K562 (cell line): ENCODE data around the gene ZNF775. TPM values are rescaled to one million over a fixed set of nuclear protein-coding genes. Genes with fewer than 3 reads are reported as not detected.

ENCODE experiments used
- ATAC-seq: fragments of 200-7000 bp; cut with Tn5 transposase; 3 replicates; pipeline ENCODE4 v1.9.1; 2020; ENCODE audit warnings: moderate library complexity
- BruUV-seq: library from RNA; stranded (reverse); fragments of 400-500 nt; replicated peaks from 2 replicates; lab custom pipeline; 2021; lab: Mats Ljungman, UMichigan
- CTCF ChIA-PET: fragments of 300-600 bp; formaldehyde crosslinking; extraction: SDS; loops from one replicate; lab custom pipeline; 2021; ENCODE audit warnings: low intra/inter-chr PET ratio; lab: Yijun Ruan, JAX
- POLR2A ChIA-PET: fragments of 300-600, 350-650 bp; sonication (Branson Sonifier 250); formaldehyde crosslinking; extraction: SDS; loops from one replicate; lab custom pipeline; 2021; ENCODE audit warnings: antibody characterized with exemption, inconsistent platforms; lab: Yijun Ruan, JAX
- DNase-seq, 4 experiments: peaks; one replicate each; pipeline versions ENCODE4 v3.0.0 to v3.0.0-alpha.2; 2011 to 2018; ENCODE audit warnings: low spot score in 3 of 4, mixed read lengths in 3 of 4; ENCODE audit errors: extremely low read depth in 1 of 4
- FAIRE-seq: peaks from 2 replicates; lab custom pipeline; 2011; peaks lifted over from hg19 to GRCh38; lab: Jason Lieb, UNC
- H2AFZ ChIP-seq: 2 replicates; pipeline ENCODE4 v1.6.0; 2011; ENCODE audit warnings: low read depth, low read length, control low read depth, inconsistent platforms
- H3K27ac ChIP-seq: fragments of 200-600 bp; 3 replicates; pipeline ENCODE4 v1.8.0; 2011; ENCODE audit warnings: low read depth, mild to moderate bottlenecking, control low read depth, inconsistent platforms, low read length, moderate library complexity, mixed read lengths; ENCODE audit errors: extremely low read depth
- H3K27me3 ChIP-seq, 2 experiments: fragments of 300-600 bp in 1 of 2; 2 replicates in 1 of 2; 3 replicates in 1 of 2; pipeline versions ENCODE4 v1.6.0 to v1.8.0; 2011; ENCODE audit warnings: inconsistent platforms in 2 of 2, low read length in 2 of 2, mild to moderate bottlenecking in 1 of 2, mixed read lengths in 1 of 2, moderate library complexity in 1 of 2; ENCODE audit not compliant: control insufficient read depth in 2 of 2, insufficient read depth in 2 of 2
- H3K36me3 ChIP-seq: fragments of 300-600 bp; 3 replicates; pipeline ENCODE4 v1.8.0; 2011; ENCODE audit warnings: mild to moderate bottlenecking, low read length, inconsistent platforms; ENCODE audit not compliant: control insufficient read depth, insufficient read depth
- H3K4me1 ChIP-seq, 2 experiments: fragments of 200-600 bp in 1 of 2; replicated peaks in 1 of 2; 2 replicates in 1 of 2; 3 replicates in 1 of 2; pipeline versions ENCODE4 v1.5.1 to v1.8.0; 2011; ENCODE audit warnings: inconsistent platforms in 2 of 2, low read length in 2 of 2, mild to moderate bottlenecking in 1 of 2, mixed read lengths in 1 of 2, moderate library complexity in 1 of 2; ENCODE audit not compliant: control insufficient read depth in 2 of 2, insufficient read depth in 2 of 2
- H3K4me2 ChIP-seq: 2 replicates; pipeline ENCODE4 v1.6.1; 2011; ENCODE audit warnings: low read length, control low read depth, inconsistent platforms, mixed read lengths; ENCODE audit not compliant: insufficient read depth
- H3K4me3 ChIP-seq: fragments of 200-600 bp; sonication (generic), shearing (Covaris generic); 2 replicates; pipeline ENCODE4 v1.5.1; 2016; ENCODE audit warnings: control low read depth, inconsistent platforms
- H3K79me2 ChIP-seq: fragments of 200-600 bp; 3 replicates; pipeline ENCODE4 v1.8.0; 2011; ENCODE audit warnings: low read length, inconsistent platforms; ENCODE audit not compliant: control insufficient read depth, insufficient read depth
- H3K9ac ChIP-seq, 2 experiments: 2 replicates each; pipeline versions ENCODE4 v1.6.0 to v1.6.1; 2011; ENCODE audit warnings: low read depth in 2 of 2, low read length in 2 of 2, control low read depth in 1 of 2, inconsistent platforms in 1 of 2, mild to moderate bottlenecking in 1 of 2, mixed read lengths in 1 of 2; ENCODE audit not compliant: insufficient read depth in 1 of 2
- H3K9me1 ChIP-seq: one replicate; pipeline ENCODE4 v1.6.0; 2011; ENCODE audit warnings: inconsistent platforms, mild to moderate bottlenecking, low read length, moderate library complexity; ENCODE audit not compliant: control insufficient read depth, insufficient read depth
- H3K9me3 ChIP-seq: replicated peaks from 2 replicates; pipeline ENCODE4 v1.5.1; 2011; ENCODE audit warnings: low read depth, low read length, inconsistent platforms; ENCODE audit not compliant: control insufficient read depth, insufficient read depth
- H4K20me1 ChIP-seq: replicated peaks from 2 replicates; pipeline ENCODE4 v1.6.1; 2011; ENCODE audit warnings: low read length, inconsistent platforms, mixed read lengths; ENCODE audit not compliant: control insufficient read depth, insufficient read depth
- FOXM1 ChIP-seq, 2 experiments: fragments of 450-650 bp in 1 of 2; sonication (generic) in 1 of 2; formaldehyde crosslinking in 1 of 2; IDR thresholded peaks; 2 replicates each; pipeline versions ENCODE4 v1.6.1 to v1.9.0; 2017 to 2022; ENCODE audit warnings: low read depth in 2 of 2, mild to moderate bottlenecking in 2 of 2, missing genetic modification reagents in 1 of 2, moderate library complexity in 1 of 2
- MCM7 ChIP-seq, 2 experiments: fragments of 450-650 bp; IDR thresholded peaks; 2 replicates each; pipeline ENCODE4 v1.6.1; 2016 to 2018
- RUNX1 ChIP-seq: sonication (generic); IDR thresholded peaks from 2 replicates; pipeline ENCODE4 v1.6.1; 2016; ENCODE audit warnings: antibody characterized with exemption, low read depth
- SETDB1 ChIP-seq: IDR thresholded peaks from one replicate; pipeline ENCODE4 v1.6.1; 2012; ENCODE audit warnings: low read length, control low read depth, inconsistent platforms
- ZNF184 ChIP-seq: sonication (generic); formaldehyde crosslinking; IDR thresholded peaks from 2 replicates; pipeline ENCODE4 v1.5.0; 2020; ENCODE audit warnings: missing genetic modification reagents
- ZNF589 ChIP-seq: fragments of 200-800 bp; sonication (Bioruptor generic); IDR thresholded peaks from 2 replicates; pipeline ENCODE4 v1.6.1; 2016; ENCODE audit warnings: low read depth, missing genetic modification characterization, missing compliant biosample characterization
- ZNF75A ChIP-seq: fragments of 450-650 bp; formaldehyde crosslinking; IDR thresholded peaks from 2 replicates; pipeline ENCODE4 v1.4.0; 2020; ENCODE audit warnings: mild to moderate bottlenecking
- ZNF766 ChIP-seq: fragments of 200-800 bp; sonication (Bioruptor generic); conservative IDR thresholded peaks from 2 replicates; pipeline ENCODE4 v1.6.1; 2016; ENCODE audit warnings: missing genetic modification characterization, missing compliant biosample characterization
- WGBS: fragments of 100-300 bp; shearing (Covaris generic); methylation state at CpG from one replicate; pipeline ENCODE4 v1.1.6; 2016; ENCODE audit warnings: low coverage, mixed read lengths; ENCODE audit not compliant: insufficient coverage; ENCODE audit errors: missing lambda C conversion rate; 5-methylcytosine and 5-hydroxymethylcytosine counted together
- in situ Hi-C: fragments of 300-500 bp; cut with MboI; formaldehyde crosslinking; loops from 4 replicates; pipeline ENCODE4 v1.15.0; 2018; ENCODE audit warnings: inconsistent platforms, mixed read lengths
- intact Hi-C: fragments of 100-400 bp; cut with micrococcal nuclease; formaldehyde crosslinking; loops from 2 replicates; pipeline ENCODE4 v1.14.2; 2022
- polyA plus RNA-seq, 8 experiments: library from polyadenylated mRNA; depleted of rRNA in 4 of 8; stranded (reverse) in 5 of 8; unstranded in 3 of 8; fragments of >200 nt; fragmentation: Nextera tagmentation in 2 of 8; fragmentation: Illumina TruSeq in 1 of 8; extraction: Ambion mirVana in 2 of 8; extraction: Trizol in 1 of 8; gene quantifications; 2 replicates each; pipeline versions ENCODE4 v1.2.1 to v1.2.3, GENCODE V29; 2011 to 2014; ENCODE audit warnings: inconsistent platforms in 1 of 8, missing spikeins in 1 of 8
- total RNA-seq, 7 experiments: library from RNA; depleted of rRNA in 6 of 7; stranded (reverse); fragments of >200 nt in 6 of 7; fragmentation: Illumina TruSeq in 2 of 7; extraction: Trizol in 2 of 7; gene quantifications; 2 replicates each; pipeline versions ENCODE4 v1.2.1 to v1.2.3, GENCODE V29; 2011 to 2021; ENCODE audit warnings: low replicate concordance in 1 of 7

The ZNF775 gene
- total and polyA plus RNA-seq, 9 of the 15 experiments (the other 6 are each of a cell fraction or from before 2014, with no cell fraction given): 0.04 to 18.7 (median 4.9) TPM

DNA sequence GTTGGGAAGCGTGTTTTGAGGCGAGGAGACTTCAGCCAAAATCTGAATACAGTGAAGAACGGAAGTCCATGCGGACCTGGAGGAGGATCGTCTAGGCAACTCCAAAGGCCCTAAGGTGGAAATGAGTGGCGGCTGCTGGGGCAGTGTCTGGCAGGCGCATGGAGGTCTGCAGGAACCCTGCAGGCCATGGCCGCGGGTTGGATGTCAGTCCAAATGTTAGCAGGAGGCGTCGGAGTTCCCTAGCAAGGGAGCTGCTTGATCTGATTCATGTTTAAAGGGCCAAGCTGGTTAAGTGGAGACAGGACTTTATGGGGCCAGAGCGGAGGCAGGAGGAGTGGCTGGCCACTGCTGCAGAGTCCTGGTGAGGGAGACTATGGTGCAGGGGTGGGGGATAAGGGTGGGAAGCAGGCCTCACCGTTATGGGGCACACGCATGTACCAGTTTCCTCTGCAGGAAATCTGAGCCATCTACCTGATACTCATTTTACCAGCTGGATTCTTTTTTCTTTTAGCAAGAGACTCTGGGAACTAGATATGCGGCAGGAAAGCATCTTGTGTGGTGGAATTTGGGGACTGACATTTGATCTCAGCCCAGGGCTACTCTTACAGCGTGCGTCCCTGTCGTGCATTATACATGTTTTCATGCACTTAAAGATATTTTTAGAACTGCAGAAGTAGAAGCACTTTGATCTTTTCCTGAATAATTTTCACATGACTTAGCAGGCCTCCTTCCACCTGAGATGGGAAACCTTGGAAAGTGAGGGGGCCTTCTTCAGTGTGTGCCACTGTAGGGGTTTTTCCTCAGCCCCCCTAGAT, 17.1 kb upstream of the ZNF775 start:
- CTCF ChIA-PET: no interaction called here

DNA sequence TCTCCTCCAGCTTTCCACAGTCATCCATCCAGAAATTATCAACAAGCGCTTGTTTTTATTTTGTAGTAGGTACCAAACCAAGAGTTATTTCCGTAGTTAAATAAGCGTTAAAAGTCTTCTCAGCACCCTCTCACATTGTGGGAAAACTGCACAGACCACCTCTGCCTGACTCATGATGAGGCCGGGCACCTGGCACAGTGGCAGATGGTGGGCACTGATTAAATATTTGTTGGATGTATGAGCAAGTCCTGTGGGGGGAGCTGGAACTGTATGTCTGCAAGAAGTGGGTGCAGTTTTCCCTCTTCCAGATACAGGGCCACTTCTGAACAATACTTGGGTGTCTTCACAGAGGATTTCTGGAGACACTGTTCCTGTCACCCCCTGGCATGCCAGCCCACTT, 15.8 kb upstream of the ZNF775 start:
- in situ Hi-C loops: no loop called here
- Histone ChIP-seq H3K9me3 (no peaks in the 10 kb centered on the region), H3K4me3 (no peak overlapping the region), H3K27ac (no peak overlapping the region), H2AFZ (no peak overlapping the region; the same call in 1 of the 2 replicates), H3K9ac (no peak overlapping the region; a peak in 1 of 4 replicates), H3K36me3 (no peaks in the 10 kb centered on the region), H4K20me1 (no peaks in the 10 kb centered on the region), H3K79me2 (peaks cover 6% of the 10 kb centered on the region; the same call in 2 of the 3 replicates), H3K27me3 (no peaks in the 10 kb centered on the region; a peak in 1 of 5 replicates), H3K4me1 (peaks cover 24 to 33% of the 10 kb centered on the region in 2 experiments), H3K4me2 (no peak overlapping the region), H3K9me1 (peaks cover 5% of the 10 kb centered on the region)
- TF ChIP-seq ZNF75A (CRISPR knock-in tag) (no peak), ZNF589 (CRISPR knock-in tag) (no peak), RUNX1 (no peak), ZNF184 (CRISPR knock-in tag) (no peak), FOXM1 (IDR thresholded peaks at IDR 0.05; ENCODE audit: low read depth) (no peak), FOXM1 (CRISPR knock-in tag; IDR thresholded peaks at IDR 0.05; ENCODE audit: low read depth) (no peak), SETDB1 (no peak)
- 58% methylated on average over 4 of the region's 4 CpGs for WGBS
- no peak for ATAC-seq
- no TSS peak for BruUV-seq
- POLR2A ChIA-PET: interaction anchor here (0.5 to 1.2 kb wide), 4 partner anchors 10 to 38 kb away, joined by 4 to 7 read pairs (median 4); no protein-coding TSS in a partner anchor
- FAIRE-seq: no peak
- intact Hi-C loops: no loop called here
- DNase-seq: no peak
- CTCF ChIA-PET: no interaction called here

More for the DNA sequence above, 17.1 kb upstream of the ZNF775 start:
- DNase-seq (peak in 1 of 4 experiments; percentile 7), ATAC-seq (no peak), FAIRE-seq (no peak)
- Histone ChIP-seq H3K9me3 (no peaks in the 10 kb centered on the region), H3K9ac (0 out of 4 replicates have a peak overlapping the region, but pooled peaks of 1 of the 2 experiments have one; percentile 46), H3K4me2 (no peak overlapping the region), H2AFZ (no peak overlapping the region), H3K79me2 (no peaks in the 10 kb centered on the region), H3K27ac (no peak overlapping the region), H3K4me1 (peaks cover 24 to 31% of the 10 kb centered on the region in 2 experiments), H3K27me3 (no peaks in the 10 kb centered on the region; a peak in 1 of 5 replicates), H3K9me1 (peaks cover 5% of the 10 kb centered on the region), H4K20me1 (no peaks in the 10 kb centered on the region), H3K36me3 (no peaks in the 10 kb centered on the region), H3K4me3 (no peak overlapping the region)
- TF ChIP-seq MCM7 (IDR thresholded peaks at IDR 0.05): 0 out of 4 replicates have a peak, but pooled peaks of 1 of the 2 experiments have one; percentile 24
- TF ChIP-seq ZNF766 (CRISPR knock-in tag): no peak
- in situ Hi-C loops (no loop called here), intact Hi-C loops (no loop called here)
- BruUV-seq: no TSS peak
- WGBS: 64% methylated on average over 18 of the region's 18 CpGs
- POLR2A ChIA-PET: interaction anchor here (0.6 to 1.6 kb wide), 5 partner anchors 9 to 545 kb away, joined by 3 to 7 read pairs (median 4); no protein-coding TSS in a partner anchor
